ENCODE results near the gene PDE4D.

GRCh38 chr5:59040804-59041201 lies 852.7 kb downstream of the PDE4D start:
- TF ChIP-seq EZH2 (IDR thresholded peaks at IDR 0.05; ENCODE audit: insufficient read depth, poor library complexity, severe bottlenecking) (no peak), EZH2phosphoT487 (IDR thresholded peaks at IDR 0.05; ENCODE audit: insufficient read depth, low read depth) (no peak)

Measured in GM23248 (cell line).